Measurements from ENCODE around the gene NCAM1. TPM values are rescaled to one million over a fixed set of nuclear protein-coding genes. Genes with fewer than 3 reads are reported as not detected.

NCAM1 gene
- total RNA-seq, 2 donors from 2014 or later: 0.40 to 0.44 TPM

DNA sequence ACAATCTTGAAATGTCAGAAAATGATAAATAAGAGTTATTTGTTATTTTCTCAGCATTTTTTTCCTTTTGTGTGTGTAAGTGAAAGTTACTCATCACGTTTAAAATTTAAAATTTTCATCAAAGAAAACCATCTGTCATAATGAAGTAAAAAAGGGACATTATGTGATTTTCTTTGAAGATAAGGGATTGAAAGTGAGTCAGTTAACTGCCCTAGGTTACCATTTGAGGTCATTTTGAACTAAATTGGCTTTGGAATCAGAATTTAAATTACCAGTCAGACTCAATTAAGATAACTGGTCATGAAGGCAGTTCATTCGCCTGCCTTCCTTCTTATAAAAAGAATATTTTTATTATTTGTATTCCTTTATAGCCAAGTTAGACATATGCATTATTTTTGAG lies 14.3 kb downstream of the NCAM1 start:
- peaks cover 5% of the 10 kb centered on the region for H3K27me3 Mint-ChIP-seq
- no peaks in the 10 kb centered on the region for H3K4me1 Mint-ChIP-seq

DNA sequence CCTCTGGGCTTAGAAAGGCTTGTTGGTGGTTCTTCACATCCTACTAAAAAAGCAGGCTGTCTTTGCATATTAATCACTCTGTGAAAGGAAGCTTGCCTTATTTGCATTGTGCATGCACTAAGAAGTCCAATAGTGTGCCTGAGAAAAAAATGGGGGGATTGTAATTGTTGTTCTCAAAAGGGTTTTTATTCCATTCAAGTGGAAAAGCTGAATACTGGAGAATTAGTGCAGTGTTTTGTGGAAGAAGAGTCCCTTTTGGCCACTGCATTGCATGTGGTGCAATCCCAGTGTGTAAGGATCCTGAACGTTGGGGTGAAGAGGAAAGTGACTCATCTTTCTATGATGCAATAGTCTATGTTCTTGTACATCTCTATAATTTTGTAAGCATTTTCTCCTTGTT lies 16.5 kb downstream of the NCAM1 start:
- H3K27ac Mint-ChIP-seq: no peak overlapping the region
- ATAC-seq (no peak), DNase-seq (no peak)

More for the DNA sequence above, 14.3 kb downstream of the NCAM1 start:
- no peaks in the 10 kb centered on the region for H3K9me3 ChIP-seq (ENCODE audit: control insufficient read depth, low read length, poor library complexity, severe bottlenecking)
- DNase-seq (no peak), ATAC-seq (no peak)
- H3K36me3 Mint-ChIP-seq (ENCODE audit: low read depth): no peaks in the 10 kb centered on the region
- no peak overlapping the region for H3K4me3 Mint-ChIP-seq
- no peak overlapping the region for H3K27ac Mint-ChIP-seq

DNA sequence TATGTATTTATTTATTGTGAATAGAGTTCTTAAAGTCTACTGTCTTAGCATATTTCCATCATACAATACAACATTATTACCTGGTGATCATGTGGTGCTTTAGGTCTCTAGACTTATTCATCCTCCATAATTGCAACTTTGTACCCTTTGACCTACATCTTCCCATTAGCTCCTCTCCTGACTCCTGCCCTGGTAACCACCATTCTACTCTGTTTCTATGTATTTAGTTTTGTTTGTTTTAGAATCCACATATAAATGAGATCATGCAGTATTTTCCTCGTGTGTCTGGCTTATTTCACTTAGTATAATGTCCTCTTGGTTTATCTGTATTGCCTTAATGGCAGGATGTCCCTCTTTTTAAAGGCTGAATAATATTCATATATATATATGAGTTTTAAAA lies 22.7 kb downstream of the NCAM1 start:
- no peak for DNase-seq

More for the DNA sequence above, 16.5 kb downstream of the NCAM1 start:
- Mint-ChIP-seq H3K36me3 (ENCODE audit: low read depth) (no peaks in the 10 kb centered on the region), H3K4me3 (no peak overlapping the region), H3K4me1 (no peaks in the 10 kb centered on the region), H3K27me3 (peaks cover 5% of the 10 kb centered on the region)
- H3K9me3 ChIP-seq (ENCODE audit: control insufficient read depth, low read length, poor library complexity, severe bottlenecking): no peaks in the 10 kb centered on the region

DNA sequence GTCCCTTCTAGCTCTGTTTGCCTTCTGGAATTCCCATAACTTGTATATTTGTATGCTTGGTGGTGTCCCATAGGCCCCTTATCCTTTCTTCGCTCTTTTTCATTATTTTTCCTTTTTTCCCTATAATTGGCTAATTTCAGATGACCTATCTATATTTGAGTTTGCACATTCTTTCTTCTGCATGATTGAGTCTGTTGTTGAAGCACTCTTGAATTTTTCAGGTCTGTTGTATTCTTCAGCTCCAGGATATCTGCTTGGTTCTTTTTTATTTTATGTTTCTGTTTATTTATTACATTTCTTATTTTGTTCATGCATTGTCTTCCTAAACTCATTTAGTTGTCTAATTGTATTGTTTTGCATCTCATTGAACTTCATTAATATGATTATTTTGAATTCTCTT lies 28.0 kb downstream of the NCAM1 start:
- no peaks in the 10 kb centered on the region for H3K9me3 ChIP-seq (ENCODE audit: control insufficient read depth, low read length, poor library complexity, severe bottlenecking)
- H3K36me3 Mint-ChIP-seq (ENCODE audit: low read depth): no peaks in the 10 kb centered on the region
- no peak overlapping the region for H3K27ac Mint-ChIP-seq
- H3K27me3 Mint-ChIP-seq: peaks cover under 1% of the 10 kb centered on the region
- ATAC-seq (no peak), DNase-seq (no peak)
- no peak overlapping the region for H3K4me3 Mint-ChIP-seq
- no peaks in the 10 kb centered on the region for H3K4me1 Mint-ChIP-seq

More for the DNA sequence above, 22.7 kb downstream of the NCAM1 start:
- no peak for ATAC-seq
- H3K4me1 Mint-ChIP-seq: no peaks in the 10 kb centered on the region
- H3K36me3 Mint-ChIP-seq (ENCODE audit: low read depth): no peaks in the 10 kb centered on the region
- no peaks in the 10 kb centered on the region for H3K27me3 Mint-ChIP-seq
- no peaks in the 10 kb centered on the region for H3K9me3 ChIP-seq (ENCODE audit: control insufficient read depth, low read length, poor library complexity, severe bottlenecking)
- H3K27ac Mint-ChIP-seq: no peak overlapping the region
- H3K4me3 Mint-ChIP-seq: no peak overlapping the region

DNA sequence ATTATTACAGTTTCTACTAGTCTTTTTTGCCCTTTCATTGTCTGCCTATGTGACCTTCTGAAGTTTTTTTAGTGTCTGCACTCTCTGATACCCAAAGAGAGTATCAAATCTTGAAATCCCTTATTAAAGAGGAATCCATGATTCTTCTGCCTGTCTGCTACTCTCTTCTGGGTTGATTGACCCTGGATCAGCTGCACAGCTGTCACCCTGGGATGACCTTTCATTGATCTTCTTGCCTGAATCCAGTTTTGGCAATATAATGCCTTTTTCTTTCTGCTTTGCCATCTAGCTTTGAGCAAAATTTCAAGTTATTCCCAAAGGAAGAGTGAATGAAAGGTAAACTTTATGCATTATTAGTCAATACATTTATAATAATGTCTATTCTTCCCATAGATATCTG lies 32.6 kb downstream of the NCAM1 start:
- H3K9me3 ChIP-seq (ENCODE audit: control insufficient read depth, low read length, poor library complexity, severe bottlenecking): no peaks in the 10 kb centered on the region
- H3K27me3 Mint-ChIP-seq: peaks cover 17% of the 10 kb centered on the region
- DNase-seq: no peak
- no peak overlapping the region for H3K4me3 Mint-ChIP-seq
- no peak overlapping the region for H3K27ac Mint-ChIP-seq
- no peaks in the 10 kb centered on the region for H3K4me1 Mint-ChIP-seq
- no peak for ATAC-seq
- H3K36me3 Mint-ChIP-seq (ENCODE audit: low read depth): no peaks in the 10 kb centered on the region

DNA sequence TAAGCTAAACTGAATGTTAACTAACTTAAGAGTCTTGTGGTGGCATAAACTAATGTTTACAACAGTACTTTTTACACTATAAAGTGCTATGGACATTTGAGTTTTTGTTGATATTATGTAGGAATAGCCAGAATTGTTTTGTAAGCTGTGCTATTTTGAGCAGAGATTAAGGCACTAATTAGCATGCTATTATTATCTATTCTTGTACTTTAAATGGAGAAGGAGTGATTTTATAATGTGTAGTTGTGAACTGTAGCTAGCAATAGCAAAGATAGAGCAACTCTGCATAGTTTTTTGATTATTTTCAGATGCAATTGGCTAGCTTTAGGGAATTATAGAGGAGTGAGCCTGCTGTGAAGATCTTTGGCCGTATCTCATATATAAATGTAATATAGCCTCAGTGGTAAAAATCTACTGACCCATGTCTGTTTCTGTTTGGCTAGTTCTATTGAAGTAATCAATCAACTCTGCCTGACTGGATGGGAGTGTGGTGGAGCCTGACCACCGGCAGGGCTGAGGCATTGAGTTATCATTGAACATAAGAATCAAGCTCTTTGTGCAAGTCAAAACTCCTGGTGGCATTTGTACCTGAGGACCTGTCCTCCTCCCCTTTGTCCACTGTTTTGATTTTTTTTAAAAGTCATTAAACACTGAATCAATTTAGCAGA lies 34.3 kb downstream of the NCAM1 start:
- no peak overlapping the region for H3K27ac Mint-ChIP-seq
- no peaks in the 10 kb centered on the region for H3K9me3 ChIP-seq (ENCODE audit: control insufficient read depth, low read length, poor library complexity, severe bottlenecking)
- no peaks in the 10 kb centered on the region for H3K36me3 Mint-ChIP-seq (ENCODE audit: low read depth)
- ATAC-seq: no peak
- peaks cover 17% of the 10 kb centered on the region for H3K27me3 Mint-ChIP-seq
- DNase-seq: no peak
- no peak overlapping the region for H3K4me3 Mint-ChIP-seq
- no peaks in the 10 kb centered on the region for H3K4me1 Mint-ChIP-seq

DNA sequence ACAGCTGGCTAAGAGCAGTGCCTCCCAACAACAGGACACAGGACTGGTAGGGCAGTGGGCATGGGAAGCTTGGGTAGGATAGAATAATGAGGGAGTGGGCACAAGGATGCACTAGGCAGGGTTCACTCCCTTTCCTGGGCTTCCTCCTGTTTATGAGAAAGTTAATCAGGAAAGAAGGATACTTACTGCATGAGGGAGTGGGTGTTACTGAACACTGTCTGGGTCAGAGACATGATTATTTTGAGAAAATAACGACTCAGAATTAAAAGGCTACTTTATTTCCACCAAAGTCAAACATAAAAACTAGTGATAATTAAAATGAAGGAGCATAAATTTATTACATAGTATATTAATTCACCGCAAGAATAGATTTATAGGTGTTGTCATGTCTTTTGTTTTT lies 35.8 kb downstream of the NCAM1 start:
- DNase-seq (no peak), ATAC-seq (no peak)
- no peaks in the 10 kb centered on the region for H3K9me3 ChIP-seq (ENCODE audit: control insufficient read depth, low read length, poor library complexity, severe bottlenecking)
- H3K4me3 Mint-ChIP-seq: no peak overlapping the region
- H3K36me3 Mint-ChIP-seq (ENCODE audit: low read depth): no peaks in the 10 kb centered on the region
- H3K4me1 Mint-ChIP-seq: no peaks in the 10 kb centered on the region
- peaks cover 17% of the 10 kb centered on the region for H3K27me3 Mint-ChIP-seq
- H3K27ac Mint-ChIP-seq: no peak overlapping the region

DNA sequence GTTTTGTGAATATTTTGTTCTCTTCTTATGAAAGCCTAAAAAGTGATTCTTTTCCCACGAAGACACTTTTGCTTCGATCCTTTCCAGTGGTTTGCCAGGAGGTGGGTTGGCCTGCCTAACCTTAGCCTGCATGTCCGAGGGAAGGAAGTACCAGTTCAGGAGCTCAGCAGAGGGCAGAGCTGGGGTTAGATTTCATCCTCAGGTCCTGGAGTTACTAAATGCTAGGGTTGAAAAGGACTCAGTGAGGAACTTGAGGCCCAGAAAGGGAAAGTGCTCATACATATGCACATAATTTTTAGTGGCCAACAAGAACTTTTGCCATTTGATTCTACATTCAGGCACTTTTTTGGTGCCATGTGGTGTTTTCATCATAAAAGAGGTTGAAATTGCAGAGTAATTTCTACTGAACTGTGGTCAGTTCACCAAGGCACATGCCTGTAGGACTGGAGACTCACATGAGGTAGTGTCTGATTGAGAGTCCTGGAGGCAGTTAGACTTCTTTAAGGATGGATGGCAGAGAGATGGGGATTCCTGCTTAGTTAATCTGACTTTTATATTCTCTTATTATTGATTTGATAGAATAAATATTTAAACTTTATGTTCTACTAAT lies 36.7 kb downstream of the NCAM1 start:
- H3K4me3 Mint-ChIP-seq: no peak overlapping the region

DNA sequence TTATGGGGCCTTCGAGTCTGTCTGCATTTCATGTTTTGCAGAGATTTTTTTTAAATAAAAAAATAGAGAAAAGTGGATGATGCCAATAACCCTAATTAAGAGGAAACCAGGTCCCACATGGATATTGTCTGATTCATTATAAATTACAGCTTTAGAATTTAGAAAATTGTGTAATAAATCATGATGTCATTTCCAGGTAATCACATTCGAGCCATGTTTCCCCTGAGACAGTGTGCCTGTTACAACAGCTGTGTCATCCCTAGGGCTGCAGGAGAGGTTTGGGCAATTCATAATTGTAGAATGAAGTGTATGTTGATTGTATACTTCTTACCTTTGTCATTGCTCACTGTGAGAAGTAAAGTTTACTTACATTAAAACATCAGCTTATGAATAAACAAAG lies 38.3 kb downstream of the NCAM1 start:
- ATAC-seq (no peak), DNase-seq (no peak)
- Mint-ChIP-seq H3K27me3 (peaks cover 13% of the 10 kb centered on the region), H3K4me3 (no peak overlapping the region), H3K4me1 (no peaks in the 10 kb centered on the region), H3K36me3 (ENCODE audit: low read depth) (no peaks in the 10 kb centered on the region), H3K27ac (no peak overlapping the region)
- no peaks in the 10 kb centered on the region for H3K9me3 ChIP-seq (ENCODE audit: control insufficient read depth, low read length, poor library complexity, severe bottlenecking)

More for the DNA sequence above, 36.7 kb downstream of the NCAM1 start:
- H3K9me3 ChIP-seq (ENCODE audit: control insufficient read depth, low read length, poor library complexity, severe bottlenecking): no peaks in the 10 kb centered on the region
- Mint-ChIP-seq H3K27ac (no peak overlapping the region), H3K4me1 (no peaks in the 10 kb centered on the region), H3K27me3 (peaks cover 17% of the 10 kb centered on the region), H3K36me3 (ENCODE audit: low read depth) (no peaks in the 10 kb centered on the region)
- no peak for DNase-seq
- no peak for ATAC-seq

DNA sequence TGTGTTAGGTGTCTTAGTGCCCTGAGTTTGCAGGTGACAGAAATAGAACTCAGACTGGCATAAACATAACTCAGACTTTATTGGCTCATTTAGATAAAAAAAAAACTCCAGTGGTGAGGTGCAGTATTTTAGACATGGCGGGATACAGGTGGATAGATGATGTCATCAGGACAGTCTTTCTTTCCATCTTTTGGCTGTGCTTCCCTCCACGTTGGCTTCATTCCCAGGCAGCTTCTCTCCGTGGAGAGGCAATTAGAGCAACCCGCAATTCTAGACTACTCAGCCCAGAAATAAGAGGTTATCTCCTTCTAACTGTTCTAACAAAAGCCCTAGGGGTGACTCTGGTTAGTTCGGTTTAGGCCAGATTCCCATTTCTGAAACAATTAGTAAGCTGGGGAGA lies 40.5 kb downstream of the NCAM1 start:
- ATAC-seq (no peak), DNase-seq (no peak)
- no peak overlapping the region for H3K4me3 Mint-ChIP-seq
- H3K36me3 Mint-ChIP-seq (ENCODE audit: low read depth): no peaks in the 10 kb centered on the region
- H3K4me1 Mint-ChIP-seq: no peaks in the 10 kb centered on the region
- H3K27ac Mint-ChIP-seq: no peak overlapping the region
- H3K9me3 ChIP-seq (ENCODE audit: control insufficient read depth, low read length, poor library complexity, severe bottlenecking): no peaks in the 10 kb centered on the region
- H3K27me3 Mint-ChIP-seq: peaks cover under 1% of the 10 kb centered on the region

DNA sequence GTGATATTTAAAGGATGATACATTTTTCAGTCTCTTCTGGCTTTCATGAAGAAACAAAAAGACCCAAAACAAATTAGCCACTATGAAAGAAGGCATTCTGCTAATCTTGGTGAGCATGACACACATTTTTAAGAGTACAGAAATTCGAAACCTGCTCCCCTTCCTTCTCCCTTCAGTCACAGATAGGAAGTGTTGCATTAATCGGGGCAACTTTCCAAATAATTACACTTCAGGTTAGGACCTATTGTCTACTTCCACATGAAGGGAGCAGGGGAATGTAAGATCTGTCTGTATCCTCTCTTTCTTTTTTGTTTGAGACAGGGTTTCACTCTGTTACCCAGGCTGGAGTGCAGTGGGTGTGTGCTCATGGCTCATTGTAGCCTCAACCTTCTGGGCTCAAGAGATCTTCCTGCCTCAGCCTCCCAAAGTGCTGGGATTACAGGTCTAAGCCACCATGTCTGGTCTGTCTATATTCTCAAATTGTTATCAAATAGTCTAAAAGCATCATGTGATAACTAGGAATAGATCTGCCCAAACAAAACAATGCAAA lies 45.8 kb downstream of the NCAM1 start:
- H3K27ac Mint-ChIP-seq: no peak overlapping the region
- DNase-seq (no peak), ATAC-seq (no peak)
- H3K36me3 Mint-ChIP-seq (ENCODE audit: low read depth): no peaks in the 10 kb centered on the region
- H3K4me1 Mint-ChIP-seq: no peaks in the 10 kb centered on the region
- no peaks in the 10 kb centered on the region for H3K9me3 ChIP-seq (ENCODE audit: control insufficient read depth, low read length, poor library complexity, severe bottlenecking)
- H3K4me3 Mint-ChIP-seq: no peak overlapping the region
- H3K27me3 Mint-ChIP-seq: peaks cover 5% of the 10 kb centered on the region

DNA sequence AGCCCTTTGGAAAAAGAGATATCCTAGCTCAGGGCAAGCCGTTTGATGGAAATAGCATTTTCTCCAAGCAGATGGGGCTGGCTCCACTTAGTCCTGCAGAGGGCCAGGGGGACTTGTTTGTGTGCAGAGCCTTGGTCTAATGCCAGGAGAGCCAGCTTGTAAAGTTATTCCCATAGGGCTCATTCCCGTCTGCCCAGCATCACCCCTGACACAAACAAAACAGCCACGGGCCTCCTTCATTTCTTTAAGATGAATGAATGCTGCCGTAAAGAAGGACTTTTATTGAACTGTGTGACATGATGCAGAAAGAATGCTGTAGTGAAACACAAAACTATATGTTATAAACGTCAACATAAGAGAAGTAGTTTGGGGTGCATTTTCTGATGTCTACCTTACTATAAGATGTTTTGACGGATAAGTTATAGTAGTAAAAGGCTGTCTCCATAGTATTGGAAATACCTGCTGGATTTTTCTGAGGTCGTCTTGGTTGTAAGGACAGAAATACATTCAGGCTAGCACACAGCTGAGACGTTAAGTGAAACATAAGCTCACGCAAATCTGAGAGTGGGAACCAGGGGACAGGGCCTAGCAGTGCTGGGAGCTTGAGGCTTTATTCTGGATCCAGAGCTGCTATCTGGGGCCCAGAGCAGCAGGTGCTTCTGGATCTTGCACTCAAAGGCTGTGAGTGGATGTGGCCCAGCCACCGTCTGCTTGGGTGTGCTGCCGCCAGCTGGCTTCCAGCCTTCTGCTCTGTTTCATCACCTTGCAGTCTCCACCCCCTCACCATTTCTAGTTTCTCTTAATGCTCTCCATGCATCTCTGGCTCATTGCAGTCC lies 53.3 kb downstream of the NCAM1 start:
- H3K36me3 Mint-ChIP-seq (ENCODE audit: low read depth): no peaks in the 10 kb centered on the region
- H3K4me1 Mint-ChIP-seq: no peaks in the 10 kb centered on the region
- no peak for DNase-seq
- ATAC-seq: no peak
- H3K27ac Mint-ChIP-seq: no peak overlapping the region
- no peak overlapping the region for H3K4me3 Mint-ChIP-seq
- no peaks in the 10 kb centered on the region for H3K9me3 ChIP-seq (ENCODE audit: control insufficient read depth, low read length, poor library complexity, severe bottlenecking)
- peaks cover 15% of the 10 kb centered on the region for H3K27me3 Mint-ChIP-seq

DNA sequence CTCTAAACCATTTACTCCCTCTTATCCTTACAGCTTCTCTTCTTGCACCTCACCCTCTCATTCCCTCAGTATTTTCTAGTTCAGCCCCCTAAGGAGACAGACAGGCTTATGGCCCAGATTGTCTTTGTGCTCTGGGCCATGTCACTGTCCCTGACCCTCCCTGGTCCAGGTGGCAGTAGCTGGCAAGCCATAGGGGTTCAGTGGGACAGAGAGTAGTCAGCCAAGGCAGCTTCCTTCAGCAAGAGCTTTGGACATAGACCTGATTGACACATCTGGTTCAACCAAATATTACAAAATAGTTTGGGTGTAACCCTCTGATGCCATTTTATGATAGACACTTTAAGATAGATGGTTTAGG lies 53.9 kb downstream of the NCAM1 start:
- no peaks in the 10 kb centered on the region for H3K9me3 ChIP-seq (ENCODE audit: control insufficient read depth, low read length, poor library complexity, severe bottlenecking)
- Mint-ChIP-seq H3K4me1 (no peaks in the 10 kb centered on the region), H3K4me3 (no peak overlapping the region), H3K27me3 (peaks cover 15% of the 10 kb centered on the region), H3K36me3 (ENCODE audit: low read depth) (no peaks in the 10 kb centered on the region), H3K27ac (no peak overlapping the region)
- DNase-seq (no peak), ATAC-seq (no peak)

All from T-helper 17 cell (primary cell).